ENCODE measurements around the gene FOXO1.

DNA sequence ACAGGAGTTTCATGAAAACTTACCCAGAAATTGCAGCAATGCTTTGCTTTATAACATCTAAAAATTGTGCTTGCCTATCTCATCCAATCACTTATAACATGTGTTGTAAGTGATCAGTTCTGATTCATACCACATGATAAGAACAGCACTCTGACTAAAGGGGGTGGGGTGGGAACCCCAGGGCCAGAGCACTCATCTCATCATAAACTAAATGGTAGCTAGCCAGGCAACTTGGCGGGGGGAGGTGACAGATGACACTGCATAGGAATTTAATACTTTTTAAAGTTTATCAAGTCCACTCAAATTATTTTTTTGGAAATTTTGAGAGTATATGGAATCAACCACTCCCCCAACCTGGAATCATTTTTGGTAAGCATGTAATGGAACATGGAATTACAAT is 42.1 kb downstream of the FOXO1 start:
- TF ChIP-seq, protein P1, sequence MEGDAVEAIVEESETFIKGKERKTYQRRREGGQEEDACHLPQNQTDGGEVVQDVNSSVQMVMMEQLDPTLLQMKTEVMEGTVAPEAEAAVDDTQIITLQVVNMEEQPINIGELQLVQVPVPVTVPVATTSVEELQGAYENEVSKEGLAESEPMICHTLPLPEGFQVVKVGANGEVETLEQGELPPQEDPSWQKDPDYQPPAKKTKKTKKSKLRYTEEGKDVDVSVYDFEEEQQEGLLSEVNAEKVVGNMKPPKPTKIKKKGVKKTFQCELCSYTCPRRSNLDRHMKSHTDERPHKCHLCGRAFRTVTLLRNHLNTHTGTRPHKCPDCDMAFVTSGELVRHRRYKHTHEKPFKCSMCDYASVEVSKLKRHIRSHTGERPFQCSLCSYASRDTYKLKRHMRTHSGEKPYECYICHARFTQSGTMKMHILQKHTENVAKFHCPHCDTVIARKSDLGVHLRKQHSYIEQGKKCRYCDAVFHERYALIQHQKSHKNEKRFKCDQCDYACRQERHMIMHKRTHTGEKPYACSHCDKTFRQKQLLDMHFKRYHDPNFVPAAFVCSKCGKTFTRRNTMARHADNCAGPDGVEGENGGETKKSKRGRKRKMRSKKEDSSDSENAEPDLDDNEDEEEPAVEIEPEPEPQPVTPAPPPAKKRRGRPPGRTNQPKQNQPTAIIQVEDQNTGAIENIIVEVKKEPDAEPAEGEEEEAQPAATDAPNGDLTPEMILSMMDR (IDR thresholded peaks at IDR 0.05; ENCODE audit: insufficient read depth, low read length, poor library complexity, severe bottlenecking): no peak
- TF ChIP-seq EZH2phosphoT487 (conservative IDR thresholded peaks at IDR 0.05; ENCODE audit: low read length): no peak

All from SU-DHL-6 (cell line).